ENCODE data around the gene SNX19.
"Not testable (repeated sequence)": the region's sequence is repeated elsewhere in the genome, so short reads cannot be mapped to it uniquely, and the experiment has no call there.

- not testable (repeated sequence) for TF ChIP-seq CTCF (IDR thresholded peaks at IDR 0.05; ENCODE audit: poor library complexity, severe bottlenecking); POLR2AphosphoS5 (IDR thresholded peaks at IDR 0.05); EZH2 (IDR thresholded peaks at IDR 0.05; ENCODE audit: borderline replicate concordance, insufficient read depth, low read length, poor library complexity, severe bottlenecking); EP300 (conservative IDR thresholded peaks at IDR 0.05; ENCODE audit: poor library complexity, severe bottlenecking)
These were observed 4.3 kb upstream of the SNX19 start for GRCh38 chr11:130920612-130921011.
